Panc1 (cell line): ENCODE data around the gene CD9. TPM values are rescaled to one million over a fixed set of nuclear protein-coding genes. Genes with fewer than 3 reads are reported as not detected.
"Not testable (repeated sequence)": the region's sequence is repeated elsewhere in the genome, so short reads cannot be mapped to it uniquely, and the experiment has no call there.

Experiments used
- ATAC-seq: fragments of 200-7000 bp; cut with Tn5 transposase; 2 replicates; pipeline ENCODE4 v1.9.1; 2020; ENCODE audit warnings: mild to moderate bottlenecking, moderate library complexity
- BruUV-seq: library from RNA; stranded (reverse); fragments of 400-500 nt; replicated peaks from 2 replicates; lab custom pipeline; 2021; lab: Mats Ljungman, UMichigan
- CTCF ChIA-PET: fragments of 300-600 bp; sonication (Branson Sonifier 250); formaldehyde crosslinking; loops from one replicate; lab custom pipeline; 2022; ENCODE audit warnings: antibody characterized with exemption; lab: Charles Lee
- POLR2A ChIA-PET: fragments of 300-600 bp; sonication (Branson Sonifier 250); formaldehyde crosslinking; loops from one replicate; lab custom pipeline; 2022; ENCODE audit warnings: antibody characterized with exemption; lab: Charles Lee
- DNase-seq: peaks from one replicate; pipeline ENCODE4 v3.0.0-alpha.2; 2010; ENCODE audit warnings: low read depth, low spot score
- H3K27ac ChIP-seq: 2 replicates; pipeline ENCODE4 v1.5.1; 2011; ENCODE audit warnings: mild to moderate bottlenecking, low read length, inconsistent platforms
- H3K27me3 ChIP-seq: fragments of 200-500 bp; sonication (Bioruptor generic); 2 replicates; pipeline ENCODE4 v1.6.0; 2014; ENCODE audit warnings: low read length, inconsistent platforms; ENCODE audit not compliant: control insufficient read depth, insufficient read depth
- H3K36me3 ChIP-seq: fragments of 200-500 bp; sonication (Bioruptor generic); 2 replicates; pipeline ENCODE4 v1.5.1; 2014; ENCODE audit warnings: inconsistent platforms, mild to moderate bottlenecking, low read length, moderate library complexity; ENCODE audit not compliant: control insufficient read depth, insufficient read depth
- H3K4me1 ChIP-seq: 2 replicates; pipeline ENCODE4 v1.5.1; 2011; ENCODE audit warnings: inconsistent platforms, mild to moderate bottlenecking, low read length, moderate library complexity; ENCODE audit not compliant: control insufficient read depth, insufficient read depth
- H3K4me3 ChIP-seq, 2 experiments: 2 replicates each; pipeline ENCODE4 v1.5.1; 2011 to 2012; ENCODE audit warnings: low read depth in 2 of 2, low read length in 2 of 2, mild to moderate bottlenecking in 2 of 2, inconsistent platforms in 1 of 2, moderate library complexity in 1 of 2
- H3K9me3 ChIP-seq: fragments of 200-500 bp; sonication (Bioruptor generic); 2 replicates; pipeline ENCODE4 v1.5.1; 2014; ENCODE audit warnings: low read depth, mild to moderate bottlenecking, inconsistent platforms, low read length, moderate library complexity; ENCODE audit not compliant: control insufficient read depth, insufficient read depth
- POLR2AphosphoS5 ChIP-seq: IDR thresholded peaks from 2 replicates; pipeline ENCODE4 v1.6.1; 2012; ENCODE audit warnings: mild to moderate bottlenecking, low read depth, low read length, moderate library complexity
- SIN3A ChIP-seq: IDR thresholded peaks from 2 replicates; pipeline ENCODE4 v1.6.1; 2012; ENCODE audit warnings: low read depth, mild to moderate bottlenecking, low read length, moderate library complexity, borderline replicate concordance; ENCODE audit not compliant: insufficient read depth
- TCF7L2 ChIP-seq: IDR thresholded peaks from 2 replicates; pipeline ENCODE4 v1.6.1; 2011; ENCODE audit warnings: mild to moderate bottlenecking, low read depth, low read length, inconsistent platforms
- in situ Hi-C: cut with HindIII; loops from 2 replicates; pipeline ENCODE4 v1.10.0; 2016; ENCODE audit warnings: low sequenced_read_pairs, low pct_unique_long_range_greater_than_20kb
- intact Hi-C: fragments of 100-400 bp; cut with micrococcal nuclease; formaldehyde crosslinking; loops from one replicate; pipeline ENCODE4 v1.10.0; 2022; ENCODE audit not compliant: unreplicated experiment
- total RNA-seq: library from RNA; stranded (reverse); gene quantifications from one replicate; pipeline ENCODE4 v1.2.1, GENCODE V29; 2021; ENCODE audit not compliant: unreplicated experiment
- TF ChIP-seq, protein P1 (sequence below): fragments of 450-650 bp; IDR thresholded peaks from 2 replicates; pipeline ENCODE4 v1.5.1; 2017; ENCODE audit warnings: mild to moderate bottlenecking
- TF ChIP-seq, protein P2 (sequence below), 2 experiments: IDR thresholded peaks; 2 replicates each; pipeline ENCODE4 v1.6.1; 2011 to 2012; ENCODE audit warnings: low read depth in 2 of 2, control low read depth in 1 of 2, low read length in 1 of 2, mild to moderate bottlenecking in 1 of 2, moderate library complexity in 1 of 2; ENCODE audit not compliant: insufficient read depth in 1 of 2

Gene CD9
- total RNA-seq, 1 experiment from 2014 or later, result 103 TPM

DNA sequence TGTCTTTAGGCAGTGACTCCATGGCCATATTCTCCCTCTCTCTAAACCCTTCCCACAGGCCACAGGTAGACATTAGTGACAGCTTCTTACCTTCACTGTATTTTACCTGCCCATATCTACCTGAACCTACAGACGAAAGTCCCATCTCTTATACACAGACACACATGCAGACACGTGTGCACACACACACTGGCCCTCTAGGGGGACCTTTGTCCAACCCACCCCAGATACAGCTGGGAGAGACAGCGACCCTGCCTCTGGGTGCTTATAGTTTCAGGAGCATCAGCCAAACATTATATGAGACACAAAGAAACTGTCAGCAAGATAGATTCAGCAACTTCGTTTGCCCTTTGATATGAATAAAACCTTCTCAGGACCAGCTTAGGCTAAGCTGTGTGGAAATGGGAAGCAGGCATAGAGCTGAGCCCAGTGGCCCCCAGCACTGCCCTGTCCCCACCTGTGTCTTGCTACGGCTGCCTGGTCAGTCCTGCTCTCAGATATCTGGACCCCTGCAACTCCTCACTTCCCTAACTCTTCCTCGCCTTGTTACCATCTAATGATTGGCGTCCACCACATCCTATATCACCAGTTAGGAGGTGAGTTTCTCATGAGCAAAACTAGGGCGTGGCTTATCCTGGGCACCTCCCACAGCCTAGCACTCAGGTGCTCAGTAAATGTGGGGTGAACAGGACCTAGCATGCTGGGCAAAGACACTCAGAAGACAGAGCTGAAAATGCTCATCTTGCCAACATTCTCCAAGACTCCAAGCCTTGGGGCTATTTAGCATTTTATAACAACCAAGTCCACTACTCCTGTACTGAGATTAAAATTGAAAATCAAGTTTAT is 12.0 kb upstream of the CD9 start:
- no peak for ATAC-seq
- intact Hi-C loops, result no loop called here

DNA sequence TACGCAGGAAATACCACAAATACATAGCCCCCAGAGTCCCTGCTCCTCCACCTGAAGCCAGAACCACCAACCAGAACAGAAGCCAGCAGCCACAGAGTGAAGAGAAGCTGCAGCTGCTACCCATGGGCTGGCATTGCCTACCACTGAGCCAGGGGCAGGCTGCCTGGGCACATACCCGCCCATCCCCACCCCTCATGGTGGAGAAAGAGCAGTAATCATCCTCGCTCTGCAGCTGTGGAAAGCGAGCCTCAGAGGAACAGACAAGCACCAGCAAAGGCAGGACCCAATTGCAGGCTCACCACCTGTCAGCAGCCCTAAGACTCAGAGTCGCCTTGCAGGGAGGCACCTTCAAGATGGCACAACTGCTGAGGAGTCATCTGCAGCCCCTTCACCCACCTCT is 11.2 kb upstream of the CD9 start:
- Histone ChIP-seq H3K27me3 (no peaks in the 10 kb centered on the region), H3K9me3 (no peaks in the 10 kb centered on the region), H3K4me3 (no peak overlapping the region), H3K27ac (no peak overlapping the region), H3K4me1 (no peaks in the 10 kb centered on the region), H3K36me3 (no peaks in the 10 kb centered on the region)
- ATAC-seq (no peak), DNase-seq (no peak)
- CTCF ChIA-PET, result no interaction called here
- BruUV-seq, result no TSS peak
- in situ Hi-C loops (no loop called here), intact Hi-C loops (no loop called here)
- TF ChIP-seq SIN3A (no peak), TCF7L2 (no peak), POLR2AphosphoS5 (no peak)
- TF ChIP-seq, protein P1, sequence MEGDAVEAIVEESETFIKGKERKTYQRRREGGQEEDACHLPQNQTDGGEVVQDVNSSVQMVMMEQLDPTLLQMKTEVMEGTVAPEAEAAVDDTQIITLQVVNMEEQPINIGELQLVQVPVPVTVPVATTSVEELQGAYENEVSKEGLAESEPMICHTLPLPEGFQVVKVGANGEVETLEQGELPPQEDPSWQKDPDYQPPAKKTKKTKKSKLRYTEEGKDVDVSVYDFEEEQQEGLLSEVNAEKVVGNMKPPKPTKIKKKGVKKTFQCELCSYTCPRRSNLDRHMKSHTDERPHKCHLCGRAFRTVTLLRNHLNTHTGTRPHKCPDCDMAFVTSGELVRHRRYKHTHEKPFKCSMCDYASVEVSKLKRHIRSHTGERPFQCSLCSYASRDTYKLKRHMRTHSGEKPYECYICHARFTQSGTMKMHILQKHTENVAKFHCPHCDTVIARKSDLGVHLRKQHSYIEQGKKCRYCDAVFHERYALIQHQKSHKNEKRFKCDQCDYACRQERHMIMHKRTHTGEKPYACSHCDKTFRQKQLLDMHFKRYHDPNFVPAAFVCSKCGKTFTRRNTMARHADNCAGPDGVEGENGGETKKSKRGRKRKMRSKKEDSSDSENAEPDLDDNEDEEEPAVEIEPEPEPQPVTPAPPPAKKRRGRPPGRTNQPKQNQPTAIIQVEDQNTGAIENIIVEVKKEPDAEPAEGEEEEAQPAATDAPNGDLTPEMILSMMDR, result no peak
- TF ChIP-seq, protein P2, sequence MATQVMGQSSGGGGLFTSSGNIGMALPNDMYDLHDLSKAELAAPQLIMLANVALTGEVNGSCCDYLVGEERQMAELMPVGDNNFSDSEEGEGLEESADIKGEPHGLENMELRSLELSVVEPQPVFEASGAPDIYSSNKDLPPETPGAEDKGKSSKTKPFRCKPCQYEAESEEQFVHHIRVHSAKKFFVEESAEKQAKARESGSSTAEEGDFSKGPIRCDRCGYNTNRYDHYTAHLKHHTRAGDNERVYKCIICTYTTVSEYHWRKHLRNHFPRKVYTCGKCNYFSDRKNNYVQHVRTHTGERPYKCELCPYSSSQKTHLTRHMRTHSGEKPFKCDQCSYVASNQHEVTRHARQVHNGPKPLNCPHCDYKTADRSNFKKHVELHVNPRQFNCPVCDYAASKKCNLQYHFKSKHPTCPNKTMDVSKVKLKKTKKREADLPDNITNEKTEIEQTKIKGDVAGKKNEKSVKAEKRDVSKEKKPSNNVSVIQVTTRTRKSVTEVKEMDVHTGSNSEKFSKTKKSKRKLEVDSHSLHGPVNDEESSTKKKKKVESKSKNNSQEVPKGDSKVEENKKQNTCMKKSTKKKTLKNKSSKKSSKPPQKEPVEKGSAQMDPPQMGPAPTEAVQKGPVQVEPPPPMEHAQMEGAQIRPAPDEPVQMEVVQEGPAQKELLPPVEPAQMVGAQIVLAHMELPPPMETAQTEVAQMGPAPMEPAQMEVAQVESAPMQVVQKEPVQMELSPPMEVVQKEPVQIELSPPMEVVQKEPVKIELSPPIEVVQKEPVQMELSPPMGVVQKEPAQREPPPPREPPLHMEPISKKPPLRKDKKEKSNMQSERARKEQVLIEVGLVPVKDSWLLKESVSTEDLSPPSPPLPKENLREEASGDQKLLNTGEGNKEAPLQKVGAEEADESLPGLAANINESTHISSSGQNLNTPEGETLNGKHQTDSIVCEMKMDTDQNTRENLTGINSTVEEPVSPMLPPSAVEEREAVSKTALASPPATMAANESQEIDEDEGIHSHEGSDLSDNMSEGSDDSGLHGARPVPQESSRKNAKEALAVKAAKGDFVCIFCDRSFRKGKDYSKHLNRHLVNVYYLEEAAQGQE (IDR thresholded peaks at IDR 0.05; ENCODE audit: insufficient read depth in 1 of 2, low read depth in 2 of 2, low read length in 1 of 2), result no peak
- POLR2A ChIA-PET, result no interaction called here

More for the DNA sequence above, 12.0 kb upstream of the CD9 start:
- Histone ChIP-seq H3K27ac (no peak overlapping the region), H3K36me3 (no peaks in the 10 kb centered on the region), H3K9me3 (no peaks in the 10 kb centered on the region), H3K27me3 (no peaks in the 10 kb centered on the region), H3K4me3 (no peak overlapping the region), H3K4me1 (no peaks in the 10 kb centered on the region)
- in situ Hi-C loops, result no loop called here
- TF ChIP-seq POLR2AphosphoS5 (no peak), SIN3A (no peak), TCF7L2 (no peak)
- TF ChIP-seq, protein P1, result no peak
- TF ChIP-seq, protein P2 (IDR thresholded peaks at IDR 0.05; ENCODE audit: insufficient read depth in 1 of 2, low read depth in 2 of 2, low read length in 1 of 2), result no peak
- DNase-seq, result no peak
- no TSS peak for BruUV-seq
- CTCF ChIA-PET, result interaction anchor here (1.1 kb wide), 1 partner anchor 8 kb away, joined by 6 read pairs; no protein-coding TSS in a partner anchor
- POLR2A ChIA-PET, result no interaction called here

DNA sequence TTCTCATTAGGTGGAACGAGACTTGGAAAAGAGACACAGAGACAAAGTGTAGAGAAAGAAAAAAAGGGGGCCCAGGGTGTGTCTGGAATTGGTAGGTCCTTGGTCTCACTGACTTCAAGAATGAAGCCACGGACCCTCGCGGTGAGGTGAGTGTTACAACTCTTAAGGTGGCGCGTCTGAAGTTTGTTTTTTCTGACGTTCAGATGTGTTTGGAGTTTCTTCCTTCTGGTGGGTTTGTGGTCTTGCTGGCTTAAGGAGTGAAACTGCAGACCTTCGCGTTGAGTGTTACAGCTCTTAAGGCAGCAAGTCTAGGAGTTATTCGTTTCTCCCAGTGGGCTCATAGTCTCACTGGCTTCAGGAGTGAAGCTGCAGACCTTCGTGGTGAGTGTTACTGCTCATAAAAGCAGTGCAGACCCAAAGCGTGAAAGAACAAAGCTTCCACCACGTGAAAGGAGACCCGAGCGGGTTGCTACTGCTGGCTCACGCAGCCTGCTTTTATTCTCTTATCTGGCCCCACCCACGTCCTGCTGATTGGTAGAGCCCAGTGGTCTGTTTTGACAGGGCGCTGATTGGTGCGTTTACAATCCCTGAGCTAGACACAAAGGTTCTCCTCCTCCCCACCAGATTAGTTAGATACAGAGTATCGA is 10.1 kb upstream of the CD9 start:
- H3K27me3 ChIP-seq, CTCF ChIA-PET, H3K27ac ChIP-seq, ATAC-seq, H3K9me3 ChIP-seq, in situ Hi-C loops, DNase-seq, intact Hi-C loops, H3K4me1 ChIP-seq, H3K36me3 ChIP-seq, BruUV-seq, H3K4me3 ChIP-seq: not testable (repeated sequence)
- POLR2A ChIA-PET, result interaction anchor here (0.7 kb wide), 1 partner anchor 344 kb away, joined by 5 read pairs; no protein-coding TSS in a partner anchor
